HL-60 (cell line): ENCODE data around the gene BRWD1.

Source experiments
- DNase-seq, 2 experiments: peaks; one replicate each; pipeline ENCODE4 v3.0.0-alpha.2; 2010 to 2020; ENCODE audit warnings: low read depth in 1 of 2, low spot score in 1 of 2
- H3K27ac ChIP-seq: fragments of 250-450 bp; sonication (Bioruptor Pico); replicated peaks from 2 replicates; pipeline ENCODE4 v1.5.1; 2020; ENCODE audit warnings: mild to moderate bottlenecking, moderate library complexity
- H3K27me3 ChIP-seq: fragments of 250-450 bp; sonication (Bioruptor Pico); 2 replicates; pipeline ENCODE4 v1.5.1; 2021; ENCODE audit warnings: mild to moderate bottlenecking, moderate library complexity; ENCODE audit not compliant: insufficient read depth, poor library complexity, severe bottlenecking
- H3K4me3 ChIP-seq: replicated peaks from 2 replicates; pipeline ENCODE4 v1.5.1; 2011; ENCODE audit warnings: mild to moderate bottlenecking, control low read depth, low read length; ENCODE audit not compliant: insufficient read depth
- GABPA ChIP-seq: IDR thresholded peaks from 2 replicates; pipeline ENCODE4 v1.6.1; 2012; ENCODE audit warnings: low read depth
- POLR2AphosphoS5 ChIP-seq: IDR thresholded peaks from 2 replicates; pipeline ENCODE4 v1.6.1; 2012; ENCODE audit warnings: low read depth
- REST ChIP-seq: IDR thresholded peaks from 2 replicates; pipeline ENCODE4 v1.6.1; 2012; ENCODE audit warnings: low read depth; ENCODE audit not compliant: insufficient replicate concordance
- SPI1 ChIP-seq: IDR thresholded peaks from 2 replicates; pipeline ENCODE4 v1.6.1; 2012; ENCODE audit warnings: low read depth, mild to moderate bottlenecking, borderline replicate concordance
- long read RNA-seq: library from polyadenylated mRNA; unstranded; transcript quantifications from one replicate; pipeline ENCODE4 v2.0.0, GENCODE V29; 2020
- TF ChIP-seq, protein P1 (sequence below): IDR thresholded peaks from one replicate; pipeline ENCODE4 v1.5.1; 2011; ENCODE audit warnings: low read length, control low read depth, inconsistent platforms; ENCODE audit not compliant: insufficient read depth

The BRWD1 gene
- long read RNA-seq, transcript BRWD1-202 (5 exons, 2,495 nt), result major isoform, 49 of 157 reads
- long read RNA-seq, partial matches to known transcripts, result 83 of 157 reads
- long read RNA-seq, other reads (novel, unspliced or antisense), result 25 of 157 reads

DNA sequence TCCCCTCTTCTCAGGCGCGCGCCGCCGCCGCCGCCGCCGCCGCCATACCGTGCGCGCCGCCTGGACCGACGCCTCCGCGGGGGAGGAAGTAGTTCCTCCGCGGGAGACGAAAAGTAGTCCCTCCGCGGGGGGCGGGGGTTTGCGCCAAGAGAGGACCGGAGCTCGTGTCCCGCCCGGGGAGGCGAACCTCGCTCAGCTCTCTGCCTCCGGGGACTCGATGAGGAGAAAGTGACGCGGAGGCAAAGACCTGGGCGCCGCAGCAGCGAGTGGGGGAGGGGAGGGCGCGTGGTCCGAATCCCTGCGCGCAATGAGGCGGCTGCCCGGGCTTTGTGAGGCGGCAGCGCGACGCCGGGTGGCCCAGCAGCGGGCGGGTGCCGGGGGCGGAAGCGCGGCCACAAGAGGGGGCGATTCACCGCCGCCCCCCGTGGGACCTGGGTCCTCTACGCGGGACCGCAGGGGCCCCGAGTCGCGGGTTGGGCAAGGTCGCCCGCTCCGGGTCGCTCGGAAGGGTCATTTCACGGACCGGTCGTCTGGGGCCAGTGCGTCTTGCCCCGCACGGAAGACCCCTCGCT lies at the start of gene BRWD1:
Gene BRWD1, minus strand, starts transcription at position 62 of the 572 bp plus-strand sequence. CDS start 141 bp downstream, outside the sequence.
- Histone ChIP-seq H3K4me3 (peak within 1 kb of the TSS; percentile 66), H3K27me3 (no peaks in the 10 kb centered on the region), H3K27ac (peak within 1 kb of the TSS; percentile 96)
- 0 out of 2 replicates have a peak, but pooled peaks have one; percentile 23 for TF ChIP-seq GABPA
- TF ChIP-seq SPI1, result no peak
- TF ChIP-seq REST, result peak; percentile 46
- TF ChIP-seq POLR2AphosphoS5, result peak; percentile 67
- peak; percentile 77 to 87 for DNase-seq

- no peak overlapping the region for H3K4me3 ChIP-seq
- H3K27me3 ChIP-seq, result no peaks in the 10 kb centered on the region
- TF ChIP-seq, protein P1, sequence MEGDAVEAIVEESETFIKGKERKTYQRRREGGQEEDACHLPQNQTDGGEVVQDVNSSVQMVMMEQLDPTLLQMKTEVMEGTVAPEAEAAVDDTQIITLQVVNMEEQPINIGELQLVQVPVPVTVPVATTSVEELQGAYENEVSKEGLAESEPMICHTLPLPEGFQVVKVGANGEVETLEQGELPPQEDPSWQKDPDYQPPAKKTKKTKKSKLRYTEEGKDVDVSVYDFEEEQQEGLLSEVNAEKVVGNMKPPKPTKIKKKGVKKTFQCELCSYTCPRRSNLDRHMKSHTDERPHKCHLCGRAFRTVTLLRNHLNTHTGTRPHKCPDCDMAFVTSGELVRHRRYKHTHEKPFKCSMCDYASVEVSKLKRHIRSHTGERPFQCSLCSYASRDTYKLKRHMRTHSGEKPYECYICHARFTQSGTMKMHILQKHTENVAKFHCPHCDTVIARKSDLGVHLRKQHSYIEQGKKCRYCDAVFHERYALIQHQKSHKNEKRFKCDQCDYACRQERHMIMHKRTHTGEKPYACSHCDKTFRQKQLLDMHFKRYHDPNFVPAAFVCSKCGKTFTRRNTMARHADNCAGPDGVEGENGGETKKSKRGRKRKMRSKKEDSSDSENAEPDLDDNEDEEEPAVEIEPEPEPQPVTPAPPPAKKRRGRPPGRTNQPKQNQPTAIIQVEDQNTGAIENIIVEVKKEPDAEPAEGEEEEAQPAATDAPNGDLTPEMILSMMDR, result no peak
- no peak for TF ChIP-seq REST
- no peak for TF ChIP-seq SPI1
- no peak for TF ChIP-seq GABPA
- TF ChIP-seq POLR2AphosphoS5, result no peak
- H3K27ac ChIP-seq, result peak overlapping the region; percentile 50
- no peak for DNase-seq
Observed at GRCh38 chr21:39362733-39363132, 49.3 kb upstream of the BRWD1 start.

DNA sequence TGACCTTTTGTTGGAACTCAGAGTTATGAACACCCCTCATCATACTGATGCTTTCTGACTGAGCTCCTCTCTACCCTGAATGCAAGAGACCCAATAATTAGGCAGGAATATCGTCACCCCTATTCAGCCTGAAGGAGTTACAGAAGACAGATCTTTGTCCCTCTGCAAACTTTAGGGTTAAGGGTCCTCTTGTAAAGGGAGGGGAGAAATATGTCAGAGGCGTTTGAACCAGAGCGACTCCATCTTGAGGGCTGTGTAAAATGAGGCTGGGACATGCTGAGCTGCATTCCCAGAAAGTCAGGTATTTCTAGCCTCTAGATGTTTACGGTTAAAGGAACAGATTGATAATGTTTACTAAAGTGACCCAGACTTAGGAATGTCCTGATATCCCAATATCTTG lies 46.0 kb upstream of the BRWD1 start:
- Histone ChIP-seq H3K27ac (no peak overlapping the region), H3K4me3 (no peak overlapping the region), H3K27me3 (no peaks in the 10 kb centered on the region)
- TF ChIP-seq, protein P1, result no peak
- TF ChIP-seq REST, result no peak
- no peak for TF ChIP-seq SPI1
- TF ChIP-seq POLR2AphosphoS5, result no peak
- no peak for TF ChIP-seq GABPA
- DNase-seq, result no peak
